ENCODE results near the gene CAMK2A.

DNA sequence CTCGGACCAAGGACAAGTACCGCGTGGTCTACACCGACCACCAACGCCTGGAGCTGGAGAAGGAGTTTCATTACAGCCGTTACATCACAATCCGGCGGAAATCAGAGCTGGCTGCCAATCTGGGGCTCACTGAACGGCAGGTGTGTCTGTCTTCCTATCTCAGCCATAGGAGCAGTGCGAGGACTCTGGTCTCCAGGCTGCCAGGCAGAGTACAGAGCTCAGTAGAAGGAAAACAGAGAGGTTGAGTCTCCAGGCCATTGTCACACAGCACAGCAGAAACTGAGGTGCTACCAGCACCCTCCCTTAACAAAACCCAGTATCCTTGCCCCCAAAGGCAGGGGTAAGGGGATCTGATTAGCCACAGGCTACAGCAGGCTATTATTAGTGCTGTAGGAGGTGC lies 106.8 kb downstream of the CAMK2A start:
- TF ChIP-seq POLR2A (IDR thresholded peaks at IDR 0.05) (no peak), CTCF (IDR thresholded peaks at IDR 0.05) (no peak), POLR2AphosphoS5 (IDR thresholded peaks at IDR 0.05) (no peak)

Data from sigmoid colon (tissue), 4 donors.